Transverse colon (tissue), 4 donors: ENCODE measurements around the gene CRAT.

Experiments
- POLR2A ChIP-seq: fragments of 450-650 bp; IDR thresholded peaks from one replicate; pipeline ENCODE4 v1.6.1; 2016; ENCODE audit warnings: antibody characterized with exemption, mild to moderate bottlenecking, moderate library complexity
- POLR2AphosphoS5 ChIP-seq, 3 donors: sonication (generic); formaldehyde crosslinking; IDR thresholded peaks; one replicate each; pipeline ENCODE4 v1.6.1; 2016; ENCODE audit warnings: antibody characterized with exemption in 3 of 3
- TF ChIP-seq, protein P1 (sequence below), 5 experiments: fragments of 200-600 bp in 3 of 5; fragments of 450-650 bp in 2 of 5; sonication (generic) in 3 of 5; IDR thresholded peaks; 1 replicate in 2 of 5; 2 replicates in 3 of 5; pipeline ENCODE4 v1.5.1; 2016 to 2017; ENCODE audit warnings: antibody characterized with exemption in 5 of 5, inconsistent platforms in 3 of 5, mild to moderate bottlenecking in 2 of 5, moderate library complexity in 1 of 5

GRCh38 chr9:129101279-129101678 is 9.3 kb downstream of the CRAT start:
- TF ChIP-seq, protein P1, sequence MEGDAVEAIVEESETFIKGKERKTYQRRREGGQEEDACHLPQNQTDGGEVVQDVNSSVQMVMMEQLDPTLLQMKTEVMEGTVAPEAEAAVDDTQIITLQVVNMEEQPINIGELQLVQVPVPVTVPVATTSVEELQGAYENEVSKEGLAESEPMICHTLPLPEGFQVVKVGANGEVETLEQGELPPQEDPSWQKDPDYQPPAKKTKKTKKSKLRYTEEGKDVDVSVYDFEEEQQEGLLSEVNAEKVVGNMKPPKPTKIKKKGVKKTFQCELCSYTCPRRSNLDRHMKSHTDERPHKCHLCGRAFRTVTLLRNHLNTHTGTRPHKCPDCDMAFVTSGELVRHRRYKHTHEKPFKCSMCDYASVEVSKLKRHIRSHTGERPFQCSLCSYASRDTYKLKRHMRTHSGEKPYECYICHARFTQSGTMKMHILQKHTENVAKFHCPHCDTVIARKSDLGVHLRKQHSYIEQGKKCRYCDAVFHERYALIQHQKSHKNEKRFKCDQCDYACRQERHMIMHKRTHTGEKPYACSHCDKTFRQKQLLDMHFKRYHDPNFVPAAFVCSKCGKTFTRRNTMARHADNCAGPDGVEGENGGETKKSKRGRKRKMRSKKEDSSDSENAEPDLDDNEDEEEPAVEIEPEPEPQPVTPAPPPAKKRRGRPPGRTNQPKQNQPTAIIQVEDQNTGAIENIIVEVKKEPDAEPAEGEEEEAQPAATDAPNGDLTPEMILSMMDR (IDR thresholded peaks at IDR 0.05): no peak
- TF ChIP-seq POLR2A (no peak), POLR2AphosphoS5 (IDR thresholded peaks at IDR 0.05) (no peak)
